Activated naive CD4-positive, alpha-beta T cell treated with anti-CD3 and anti-CD28 coated beads, Interleukin-2, amount 50 U/mL, for 72 hours (primary cell): ENCODE measurements around the gene POLR1H. TPM values are rescaled to one million over a fixed set of nuclear protein-coding genes. Genes with fewer than 3 reads are reported as not detected.
A peak's percentile ranks its signal among the peaks of the same experiment; 100 is the strongest.

ENCODE experiments used
- ATAC-seq, 2 donors: fragments of 150-1000 bp; cut with Tn5 transposase; 2 replicates each; pipeline ENCODE4 v1.10.0; 2021; ENCODE audit warnings: mild to moderate bottlenecking in 2 of 2, moderate library complexity in 2 of 2
- DNase-seq, 2 donors: peaks; one replicate each; pipeline ENCODE4 v3.0.0; 2021 to 2022; ENCODE audit warnings: low spot score in 2 of 2
- H3K27ac Mint-ChIP-seq, 2 donors: one replicate each; pipeline ENCODE4 v1.8.0; 2022; ENCODE audit warnings: mild to moderate bottlenecking in 2 of 2, mixed read lengths in 2 of 2
- H3K36me3 Mint-ChIP-seq, 2 donors: one replicate each; pipeline ENCODE4 v1.8.0; 2022; ENCODE audit warnings: mixed read lengths in 2 of 2
- H3K9me3 Mint-ChIP-seq, 2 donors: one replicate each; pipeline ENCODE4 v1.8.0; 2022; ENCODE audit warnings: mixed read lengths in 2 of 2
- total RNA-seq, 2 donors: library from RNA; stranded (reverse); gene quantifications; one replicate each; pipeline ENCODE4 v1.2.3, GENCODE V29; 2022

The POLR1H gene
- total RNA-seq, 2 donors from 2014 or later = 52.7 to 65.6 TPM

DNA sequence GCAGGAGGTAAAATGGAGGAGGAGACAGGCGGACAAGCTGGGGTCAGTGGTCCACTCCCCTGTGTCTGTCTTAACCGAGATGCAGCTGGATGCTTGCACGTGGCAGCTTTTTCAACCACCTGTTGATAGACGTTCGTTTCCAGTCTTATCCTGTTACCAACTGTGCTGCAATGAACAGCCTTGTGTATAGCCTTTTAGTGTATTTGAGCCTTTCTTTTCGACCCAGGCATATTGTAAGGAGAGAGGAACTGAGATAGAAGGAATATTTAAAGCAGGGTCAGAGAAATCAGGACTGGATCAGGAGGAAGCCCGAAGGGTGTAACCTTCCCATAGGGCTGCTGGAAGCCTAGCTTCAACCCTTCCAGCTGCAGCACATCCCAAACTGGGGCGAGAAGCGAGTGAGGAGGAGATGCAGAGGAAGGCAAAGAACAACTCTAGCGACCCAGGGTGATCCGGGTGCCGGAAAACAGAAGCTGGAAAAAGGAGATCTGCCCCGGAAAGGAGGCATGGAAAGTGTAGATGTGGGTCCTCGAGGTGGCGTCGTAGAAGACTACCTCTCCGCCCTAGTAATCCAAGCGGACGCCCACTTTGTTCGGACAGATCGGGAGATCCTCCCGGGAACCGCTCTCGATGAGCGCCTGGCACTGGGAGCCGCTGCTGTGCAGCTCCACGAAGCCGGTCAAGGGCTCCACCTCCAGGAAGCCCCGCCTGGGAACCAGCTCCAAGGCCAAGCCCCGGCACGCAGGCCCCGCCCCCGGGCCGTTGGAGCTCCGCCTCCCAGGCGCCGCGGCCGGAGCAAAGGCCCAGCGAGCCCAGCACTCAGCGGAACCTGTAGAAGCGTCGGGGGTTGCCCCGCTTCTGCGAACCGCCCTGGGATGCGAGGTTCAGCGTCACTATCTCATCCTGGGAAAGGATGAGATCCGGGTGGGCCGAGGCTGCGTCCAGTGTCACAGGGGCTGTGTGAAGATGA is 40.7 kb downstream of the POLR1H start:
- Mint-ChIP-seq H3K36me3 (no peaks in the 10 kb centered on the region), H3K9me3 (no peaks in the 10 kb centered on the region), H3K27ac (peak overlapping the region in 1 of 2 donors; percentile 51)
- DNase-seq (peak; percentile 67 to 83), ATAC-seq (peak; percentile 73 to 80)

DNA sequence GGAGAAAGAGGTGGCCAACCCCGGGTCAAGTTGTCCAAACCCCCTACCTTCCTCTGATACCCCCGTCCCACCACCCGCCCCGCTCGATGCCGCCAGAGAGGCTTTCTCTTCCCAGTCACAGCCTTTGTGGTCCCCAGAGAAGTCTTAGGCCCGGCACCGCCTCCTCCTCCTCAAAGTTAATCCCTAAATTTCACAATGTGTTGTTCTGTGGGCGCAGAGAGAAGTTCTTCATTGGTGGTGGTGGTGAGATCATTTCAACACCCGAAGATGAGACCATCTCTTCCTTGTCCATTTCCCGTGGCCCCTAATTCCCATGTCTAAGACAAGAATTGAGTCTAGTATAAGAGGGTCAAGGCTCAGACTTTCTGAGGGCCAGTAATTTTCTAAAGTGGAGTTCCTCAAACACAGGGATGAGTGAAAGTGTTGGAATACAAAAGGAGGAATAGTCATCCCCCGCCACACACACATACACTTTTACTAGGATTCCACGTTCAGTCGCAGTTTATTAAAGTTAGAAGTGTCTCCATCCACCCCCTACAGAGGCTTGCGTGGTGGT is 41.4 kb downstream of the POLR1H start:
- Mint-ChIP-seq H3K9me3 (no peaks in the 10 kb centered on the region), H3K36me3 (no peaks in the 10 kb centered on the region), H3K27ac (peak overlapping the region in 1 of 2 donors; percentile 74)
- peak; percentile 2 to 21 for ATAC-seq
- DNase-seq = no peak

DNA sequence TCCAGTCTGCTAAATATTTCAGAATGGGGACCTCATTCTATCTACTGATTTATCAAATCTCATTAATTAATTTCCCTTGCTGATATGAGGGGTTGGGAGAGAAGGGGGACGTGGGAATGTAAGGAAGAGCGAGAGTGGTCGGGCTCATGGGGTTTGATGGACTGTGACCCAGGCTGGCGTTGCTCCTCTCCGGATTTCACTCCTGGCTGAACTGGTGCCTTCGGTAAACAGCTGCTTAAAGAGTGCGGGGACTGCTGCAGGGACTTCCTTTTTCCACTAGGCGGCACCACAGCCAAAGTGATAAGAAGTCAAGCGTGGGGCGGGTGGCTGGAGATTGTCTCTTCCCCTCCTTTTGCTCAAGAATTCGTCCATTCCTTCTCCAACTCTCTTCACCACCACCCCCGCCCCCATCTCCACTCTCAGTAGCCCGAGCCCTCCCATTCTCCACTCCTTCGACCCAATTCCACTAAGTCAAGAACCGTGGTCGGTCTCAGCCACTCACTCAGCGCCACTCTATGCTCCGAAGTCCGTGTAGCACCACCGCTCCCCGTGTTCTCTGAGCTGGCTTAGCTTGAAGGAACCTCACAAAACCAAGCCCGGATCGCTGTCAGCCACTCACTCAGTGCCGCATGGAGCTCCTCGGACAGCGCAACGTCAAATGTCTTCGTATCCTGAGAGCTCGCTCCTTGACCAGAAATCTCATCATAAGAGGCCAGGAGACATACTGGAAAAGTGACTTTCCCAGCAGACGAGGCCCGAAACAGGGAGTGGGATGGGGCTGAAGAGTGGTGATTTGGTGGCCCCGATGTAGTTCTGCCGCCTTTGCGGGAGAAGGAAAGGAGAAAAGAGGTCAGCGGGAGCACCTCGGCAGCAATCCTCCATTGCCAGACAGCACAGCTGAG is 42.2 kb downstream of the POLR1H start:
- Mint-ChIP-seq H3K27ac (peak overlapping the region in 1 of 2 donors; percentile 74), H3K36me3 (no peaks in the 10 kb centered on the region), H3K9me3 (no peaks in the 10 kb centered on the region)
- ATAC-seq (peak; percentile 79 to 83), DNase-seq (peak; percentile 81 to 84)

DNA sequence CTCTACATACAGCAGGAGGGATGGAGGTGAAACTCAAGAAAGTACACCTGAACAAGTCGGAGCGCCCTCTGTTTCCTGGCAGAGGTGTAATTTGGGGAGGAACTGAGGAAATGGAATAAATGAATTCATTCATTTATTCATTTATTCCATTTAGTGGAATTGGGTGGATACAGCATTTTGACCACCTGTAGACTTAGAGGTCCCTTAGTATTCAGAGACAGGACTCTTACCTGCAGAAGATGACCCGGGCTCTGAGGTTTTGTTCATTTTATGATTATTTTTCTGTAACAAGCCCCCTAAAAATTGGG is 42.8 kb downstream of the POLR1H start:
- no peak for ATAC-seq
- no peak for DNase-seq
- Mint-ChIP-seq H3K9me3 (no peaks in the 10 kb centered on the region), H3K36me3 (no peaks in the 10 kb centered on the region), H3K27ac (peak overlapping the region in 1 of 2 donors; percentile 74)

DNA sequence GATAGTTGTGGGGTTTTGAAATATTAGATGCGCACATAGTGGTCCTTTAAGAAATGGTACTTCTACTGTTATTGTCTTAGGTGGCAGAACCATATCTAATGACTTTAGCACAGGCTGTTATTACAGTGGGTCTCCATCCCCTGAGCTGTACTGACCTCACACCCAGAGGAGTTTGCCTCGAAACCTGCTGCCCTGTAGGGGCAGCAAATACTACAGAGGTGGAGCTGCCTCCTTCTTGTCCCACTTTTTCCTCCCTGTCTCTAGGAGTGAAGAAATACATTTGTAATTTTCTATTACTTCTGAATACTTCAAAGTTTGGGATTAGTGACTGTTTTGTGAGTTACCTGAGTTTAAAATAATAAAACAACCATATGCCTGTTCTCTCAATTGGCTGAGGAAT is 43.6 kb downstream of the POLR1H start:
- Mint-ChIP-seq H3K9me3 (no peaks in the 10 kb centered on the region), H3K36me3 (no peaks in the 10 kb centered on the region), H3K27ac (no peak overlapping the region)
- ATAC-seq = no peak
- no peak for DNase-seq

DNA sequence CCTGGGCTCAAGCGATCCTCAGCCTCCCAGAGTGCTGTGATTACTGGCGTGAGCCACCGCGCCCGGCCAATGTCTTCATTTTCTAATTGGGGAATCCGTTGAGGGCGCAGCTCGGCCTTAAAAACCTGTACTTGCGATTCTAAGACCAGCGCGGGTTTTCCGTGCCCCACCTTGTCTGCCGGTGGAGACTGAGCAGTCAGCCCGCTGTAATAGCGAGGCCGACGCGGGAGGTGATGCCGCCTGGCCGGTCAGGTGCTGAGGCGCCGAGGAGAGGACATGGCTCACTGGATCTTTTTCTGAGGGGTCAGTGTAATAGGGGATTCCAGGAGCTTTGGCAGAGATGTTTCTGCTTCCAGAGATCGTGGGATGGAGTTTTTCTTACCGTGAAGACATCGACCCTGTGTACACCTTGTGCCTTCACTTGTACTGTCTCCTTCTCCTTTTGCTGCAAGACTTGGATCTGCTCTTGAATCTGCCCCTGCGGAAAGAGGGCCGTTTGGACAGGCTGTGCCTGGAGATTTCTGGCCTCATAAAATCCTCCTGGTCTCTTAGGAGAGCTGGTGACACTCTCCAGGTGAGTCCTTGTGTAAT is 50.3 kb downstream of the POLR1H start:
- no peak for ATAC-seq
- Mint-ChIP-seq H3K36me3 (no peaks in the 10 kb centered on the region), H3K9me3 (no peaks in the 10 kb centered on the region), H3K27ac (no peak overlapping the region)
- DNase-seq = no peak

DNA sequence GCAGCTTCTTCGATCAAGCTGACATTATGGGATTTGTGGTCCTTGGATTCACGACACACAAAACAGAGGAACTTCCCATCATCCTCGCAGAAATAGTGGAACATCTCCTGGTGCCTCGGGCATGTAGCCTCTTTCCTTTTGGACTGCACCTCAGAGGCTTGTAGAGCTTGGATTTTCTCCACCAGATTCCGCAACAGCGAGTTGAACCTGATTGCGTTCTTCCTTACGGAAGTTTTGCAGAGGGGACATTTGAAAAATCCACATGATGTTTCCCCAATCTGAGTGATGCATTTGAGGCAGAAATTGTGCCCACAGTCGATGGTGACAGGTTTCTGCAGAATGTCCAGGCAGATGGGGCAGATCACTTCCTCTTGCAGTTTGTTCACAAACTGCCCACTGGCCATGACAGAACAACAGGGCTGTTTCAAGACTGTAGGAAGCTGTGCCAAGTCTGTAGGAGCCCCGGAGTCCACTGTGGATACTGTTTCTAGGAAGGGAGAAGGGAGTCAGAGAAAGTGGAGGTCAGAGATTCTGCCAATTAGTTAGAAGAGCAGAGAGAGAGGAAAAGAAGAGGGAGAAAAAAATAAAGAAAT is 51.4 kb downstream of the POLR1H start:
- no peak overlapping the region for H3K27ac Mint-ChIP-seq
- no peaks in the 10 kb centered on the region for H3K36me3 Mint-ChIP-seq
- DNase-seq (no peak), ATAC-seq (no peak)
- no peaks in the 10 kb centered on the region for H3K9me3 Mint-ChIP-seq

DNA sequence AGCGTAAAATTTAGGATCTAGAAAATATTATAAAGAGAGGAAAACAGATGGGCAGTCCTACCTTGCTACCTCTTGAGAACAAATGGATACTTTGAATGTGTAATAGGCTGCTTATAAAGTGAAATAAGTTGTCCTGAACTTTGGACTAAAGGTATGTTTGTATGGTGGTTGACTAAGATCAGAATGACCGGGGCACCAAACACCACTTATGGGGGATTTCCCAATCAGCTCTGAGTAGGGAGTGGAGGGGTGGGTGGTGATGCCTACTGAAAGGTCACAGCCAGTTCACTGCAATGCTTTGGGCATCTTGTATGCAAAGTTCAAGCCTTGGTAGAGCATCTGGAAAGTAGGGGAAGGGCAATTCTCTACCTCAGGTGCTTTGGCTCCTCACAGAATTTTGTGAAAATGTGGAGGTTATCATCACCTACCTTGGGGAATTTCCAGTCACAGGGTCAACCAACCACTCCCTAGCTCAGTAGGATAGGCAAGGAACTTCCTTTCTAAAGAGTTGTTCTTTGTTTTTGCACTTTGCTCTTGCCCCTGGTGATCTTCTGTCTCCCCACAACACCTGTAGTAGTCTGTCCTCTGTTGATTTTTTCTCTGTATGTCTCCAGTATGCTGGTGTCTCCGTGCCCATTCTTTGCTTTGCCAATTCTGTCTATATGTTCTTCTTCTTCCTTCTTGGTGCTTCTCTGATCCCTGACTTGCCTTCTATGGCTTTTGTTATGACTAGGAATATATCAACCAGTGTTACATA is 52.1 kb downstream of the POLR1H start, which contains the start of gene TRIM31:
TRIM31 (minus strand) TSS at position 88 of the 757 bp plus-strand sequence. CDS start 285 bp downstream, outside the sequence.
- H3K36me3 Mint-ChIP-seq = no peaks in the 10 kb centered on the region
- DNase-seq = no peak
- no peak within 1 kb of the TSS for H3K27ac Mint-ChIP-seq
- ATAC-seq = peak; percentile 34 to 72
- H3K9me3 Mint-ChIP-seq = no peaks in the 10 kb centered on the region

DNA sequence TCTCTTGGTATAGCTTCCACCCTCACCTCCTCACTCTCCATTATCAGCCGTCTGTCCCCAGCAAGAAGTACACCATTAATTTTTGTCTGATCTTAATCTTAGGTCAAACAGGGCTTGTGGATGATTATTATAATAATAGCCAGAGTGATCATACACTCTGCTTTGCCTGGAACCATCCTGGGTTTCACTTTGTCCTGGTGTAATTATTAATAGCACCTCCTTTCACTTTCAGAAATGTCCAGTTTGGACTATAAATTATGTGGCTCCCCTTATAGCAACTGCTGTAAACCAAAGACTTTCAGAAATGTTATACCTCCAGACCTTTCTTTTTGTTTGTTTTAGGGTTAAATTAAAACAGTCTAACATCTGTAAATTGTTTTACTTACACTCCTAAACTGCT is 52.8 kb downstream of the POLR1H start:
- no peak for DNase-seq
- no peak overlapping the region for H3K27ac Mint-ChIP-seq
- no peak for ATAC-seq
- H3K9me3 Mint-ChIP-seq = no peaks in the 10 kb centered on the region
- no peaks in the 10 kb centered on the region for H3K36me3 Mint-ChIP-seq

Other genes starting within 250 kb of the POLR1H start
- gene HLA-G, start 233.4 kb upstream of the POLR1H start, total RNA-seq = under 1 TPM in 1 of 2 donors, not detected in 1; 0.91 TPM
- 1,000 to 10,000 TPM; 1,088 to 2,034 TPM for gene HLA-A, start 118.7 kb upstream of the POLR1H start, total RNA-seq
- gene PPP1R11, start 5.9 kb downstream of the POLR1H start, total RNA-seq = 10 to 100 TPM; 48.5 to 53.3 TPM
- gene RNF39, start 14.5 kb downstream of the POLR1H start, total RNA-seq = not detected
- gene TRIM31, start 51.8 kb downstream of the POLR1H start, total RNA-seq = not detected
- under 1 TPM in 1 of 2 donors, not detected in 1; 0.12 TPM for gene TRIM40, start 74.9 kb downstream of the POLR1H start, total RNA-seq
- gene TRIM10, start 99.9 kb downstream of the POLR1H start, total RNA-seq = under 1 TPM in 1 of 2 donors, not detected in 1; 0.70 TPM
- gene TRIM15, start 102.3 kb downstream of the POLR1H start, total RNA-seq = 1 to 10 TPM in 1 of 2 donors, not detected in 1; 1.6 TPM
- 10 to 100 TPM; 41.3 to 43.0 TPM for gene TRIM26, start 152.1 kb downstream of the POLR1H start, total RNA-seq